H1 (cell line): ENCODE measurements around the gene ATP6V0A4.

Source experiments
- BACH1 ChIP-seq: IDR thresholded peaks from 2 replicates; pipeline ENCODE4 v1.6.1; 2012; ENCODE audit warnings: low read length, improper control_type of control experiment
- BRCA1 ChIP-seq: IDR thresholded peaks from 2 replicates; pipeline ENCODE4 v1.6.1; 2012; ENCODE audit warnings: low read depth, low read length, improper control_type of control experiment
- CEBPB ChIP-seq: IDR thresholded peaks from 2 replicates; pipeline ENCODE4 v1.6.1; 2012; ENCODE audit warnings: low read depth, low read length
- GTF2F1 ChIP-seq: IDR thresholded peaks from 2 replicates; pipeline ENCODE4 v1.6.1; 2012; ENCODE audit warnings: low read depth, low read length, improper control_type of control experiment, borderline replicate concordance
- HDAC2 ChIP-seq, 2 experiments: fragments of 300-600 bp in 1 of 2; sonication (generic) in 1 of 2; IDR thresholded peaks; 2 replicates each; pipeline ENCODE4 v1.6.1; 2011 to 2012; ENCODE audit warnings: low read depth in 2 of 2, low read length in 2 of 2, mild to moderate bottlenecking in 2 of 2, moderate library complexity in 2 of 2, borderline replicate concordance in 1 of 2, inconsistent platforms in 1 of 2
- JUND ChIP-seq: IDR thresholded peaks from 2 replicates; pipeline ENCODE4 v1.6.1; 2011; ENCODE audit warnings: mild to moderate bottlenecking, improper control_type of control experiment, low read length
- KDM1A ChIP-seq: fragments of 200-600, 300-600 bp; sonication (generic); IDR thresholded peaks from 2 replicates; pipeline ENCODE4 v1.7.1; 2016; ENCODE audit warnings: mild to moderate bottlenecking, low read length, borderline replicate concordance
- RAD21 ChIP-seq, 2 experiments: IDR thresholded peaks in 1 of 2; conservative IDR thresholded peaks in 1 of 2; 2 replicates each; pipeline ENCODE4 v1.6.1; 2011; ENCODE audit warnings: low read depth in 2 of 2, low read length in 2 of 2, improper control_type of control experiment in 1 of 2, inconsistent platforms in 1 of 2, mild to moderate bottlenecking in 1 of 2, moderate library complexity in 1 of 2
- SAP30 ChIP-seq: fragments of 300-600 bp; sonication (generic); IDR thresholded peaks from 2 replicates; pipeline ENCODE4 v1.7.1; 2012; ENCODE audit warnings: low read length, moderate library complexity, mild to moderate bottlenecking, inconsistent platforms; ENCODE audit not compliant: insufficient read depth, insufficient replicate concordance
- TAF7 ChIP-seq: optimal IDR thresholded peaks from 2 replicates; pipeline ENCODE3; 2011; ENCODE audit warnings: low read depth, mild to moderate bottlenecking, inconsistent platforms, low read length, moderate library complexity, borderline replicate concordance
- YY1 ChIP-seq: IDR thresholded peaks from 2 replicates; pipeline ENCODE4 v1.6.1; 2011; ENCODE audit warnings: low read depth, mild to moderate bottlenecking, low read length
- TF ChIP-seq, protein P1 (sequence below): IDR thresholded peaks from 2 replicates; pipeline ENCODE4 v1.6.1; 2012; ENCODE audit warnings: inconsistent platforms
- TF ChIP-seq, protein P2 (sequence below), 3 experiments: IDR thresholded peaks; 1 replicate in 2 of 3; 2 replicates in 1 of 3; pipeline versions ENCODE4 v1.5.1 to v1.6.1; 2011; ENCODE audit warnings: low read length in 3 of 3, mild to moderate bottlenecking in 3 of 3, inconsistent platforms in 2 of 3, low read depth in 1 of 3, moderate library complexity in 1 of 3; ENCODE audit not compliant: insufficient read depth in 1 of 3; ENCODE audit errors: control extremely low read depth in 1 of 3

GRCh38 chr7:138697535-138698182 is 100.3 kb downstream of the ATP6V0A4 start:
- TF ChIP-seq TAF7 (no peak), KDM1A (no peak), YY1 (no peak), JUND (no peak), BRCA1 (no peak), HDAC2 (IDR thresholded peaks at IDR 0.05; ENCODE audit: borderline replicate concordance in 1 of 2, low read depth in 2 of 2, low read length in 2 of 2) (no peak), GTF2F1 (no peak), BACH1 (no peak), SAP30 (no peak), RAD21 (IDR thresholded peaks at IDR 0.05 in 1 of 2, conservative IDR thresholded peaks at IDR 0.05 in 1 of 2; ENCODE audit: low read depth in 2 of 2, low read length in 2 of 2) (no peak), CEBPB (no peak)
- TF ChIP-seq, protein P1, sequence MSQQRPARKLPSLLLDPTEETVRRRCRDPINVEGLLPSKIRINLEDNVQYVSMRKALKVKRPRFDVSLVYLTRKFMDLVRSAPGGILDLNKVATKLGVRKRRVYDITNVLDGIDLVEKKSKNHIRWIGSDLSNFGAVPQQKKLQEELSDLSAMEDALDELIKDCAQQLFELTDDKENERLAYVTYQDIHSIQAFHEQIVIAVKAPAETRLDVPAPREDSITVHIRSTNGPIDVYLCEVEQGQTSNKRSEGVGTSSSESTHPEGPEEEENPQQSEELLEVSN = no peak
- TF ChIP-seq, protein P2, sequence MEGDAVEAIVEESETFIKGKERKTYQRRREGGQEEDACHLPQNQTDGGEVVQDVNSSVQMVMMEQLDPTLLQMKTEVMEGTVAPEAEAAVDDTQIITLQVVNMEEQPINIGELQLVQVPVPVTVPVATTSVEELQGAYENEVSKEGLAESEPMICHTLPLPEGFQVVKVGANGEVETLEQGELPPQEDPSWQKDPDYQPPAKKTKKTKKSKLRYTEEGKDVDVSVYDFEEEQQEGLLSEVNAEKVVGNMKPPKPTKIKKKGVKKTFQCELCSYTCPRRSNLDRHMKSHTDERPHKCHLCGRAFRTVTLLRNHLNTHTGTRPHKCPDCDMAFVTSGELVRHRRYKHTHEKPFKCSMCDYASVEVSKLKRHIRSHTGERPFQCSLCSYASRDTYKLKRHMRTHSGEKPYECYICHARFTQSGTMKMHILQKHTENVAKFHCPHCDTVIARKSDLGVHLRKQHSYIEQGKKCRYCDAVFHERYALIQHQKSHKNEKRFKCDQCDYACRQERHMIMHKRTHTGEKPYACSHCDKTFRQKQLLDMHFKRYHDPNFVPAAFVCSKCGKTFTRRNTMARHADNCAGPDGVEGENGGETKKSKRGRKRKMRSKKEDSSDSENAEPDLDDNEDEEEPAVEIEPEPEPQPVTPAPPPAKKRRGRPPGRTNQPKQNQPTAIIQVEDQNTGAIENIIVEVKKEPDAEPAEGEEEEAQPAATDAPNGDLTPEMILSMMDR (IDR thresholded peaks at IDR 0.05; ENCODE audit: control extremely low read depth in 1 of 3, insufficient read depth in 1 of 3, low read depth in 1 of 3, low read length in 3 of 3) = no peak
